Measurements from ENCODE around the gene RAB5IF.
"Not testable (repeated sequence)": the region's sequence is repeated elsewhere in the genome, so short reads cannot be mapped to it uniquely, and the experiment has no call there.

The RAB5IF gene

DNA sequence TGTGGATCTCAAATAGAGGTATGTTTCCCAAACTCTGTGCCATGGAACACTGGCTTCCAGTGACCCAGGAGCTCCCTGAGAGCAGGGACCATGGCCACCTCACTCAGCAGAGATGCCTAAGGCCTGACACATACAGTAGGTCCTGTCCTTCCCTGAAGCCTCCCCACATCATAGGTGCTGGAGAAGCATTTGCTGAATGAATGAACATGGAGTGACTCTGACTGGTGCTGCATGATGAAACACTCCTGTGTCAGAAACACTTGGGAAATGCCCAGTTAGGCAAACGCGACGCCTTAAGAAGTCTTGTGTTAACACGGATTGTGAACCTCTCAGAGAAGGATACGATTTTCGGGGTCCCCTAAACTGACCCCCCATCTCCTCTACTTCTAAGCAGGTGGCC is 26.1 kb downstream of the RAB5IF start:
- no peak for DNase-seq

DNA sequence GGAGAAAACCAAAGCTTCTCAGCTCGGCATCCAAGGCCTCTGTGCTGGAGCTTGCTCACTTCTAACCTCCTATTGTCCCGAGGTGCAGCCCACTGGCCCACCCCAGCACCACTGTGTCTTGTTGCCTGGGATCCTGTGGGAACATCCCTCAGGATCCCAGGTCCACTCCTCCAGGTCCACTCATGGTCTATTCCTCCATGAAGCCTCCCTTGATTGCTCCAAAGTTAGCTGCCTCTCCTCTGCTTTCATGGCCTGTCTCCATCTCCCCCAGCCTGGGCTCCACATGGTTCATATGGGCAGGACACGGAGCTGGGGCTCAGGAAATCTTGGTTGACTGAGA is 26.5 kb downstream of the RAB5IF start:
- DNase-seq: no peak

DNA sequence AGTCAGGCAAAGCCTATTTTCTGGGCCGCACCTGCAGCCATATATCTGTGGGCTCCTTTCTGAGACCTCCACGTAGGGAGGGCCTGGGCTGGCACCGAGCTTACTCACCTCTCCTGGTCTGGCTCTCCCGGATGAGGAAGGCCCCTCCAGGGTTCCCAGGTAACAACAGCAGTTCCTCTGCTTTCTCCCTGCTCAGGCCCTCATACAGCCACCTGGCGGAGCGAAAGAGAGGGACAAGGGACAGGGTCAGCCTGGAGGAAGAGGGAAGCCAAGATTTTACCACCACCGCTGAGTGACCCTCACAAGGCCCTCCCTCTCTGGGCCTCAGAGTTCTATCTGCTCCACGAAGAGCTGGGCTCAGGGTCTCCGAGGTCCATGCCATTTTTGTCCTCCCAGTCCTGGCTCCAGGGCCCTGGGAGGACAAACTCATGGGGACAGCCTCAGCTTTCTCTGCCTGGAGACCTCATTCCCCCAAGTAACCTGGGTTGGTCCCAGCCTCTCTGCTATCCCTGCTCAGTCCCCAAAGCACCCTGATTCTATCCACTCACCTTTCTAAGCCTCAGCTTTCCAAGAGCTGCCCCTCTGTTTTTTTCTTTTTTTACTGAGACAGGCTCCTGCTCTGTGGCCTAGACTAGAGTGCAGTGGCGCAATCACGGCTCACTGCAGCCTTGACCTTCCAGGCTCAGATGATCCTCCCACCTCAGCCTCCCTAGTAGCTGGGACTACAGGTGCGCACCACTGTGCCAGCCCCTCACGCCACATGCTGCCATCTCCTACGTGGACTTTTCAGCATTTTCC is 27.1 kb downstream of the RAB5IF start:
- DNase-seq: no peak

DNA sequence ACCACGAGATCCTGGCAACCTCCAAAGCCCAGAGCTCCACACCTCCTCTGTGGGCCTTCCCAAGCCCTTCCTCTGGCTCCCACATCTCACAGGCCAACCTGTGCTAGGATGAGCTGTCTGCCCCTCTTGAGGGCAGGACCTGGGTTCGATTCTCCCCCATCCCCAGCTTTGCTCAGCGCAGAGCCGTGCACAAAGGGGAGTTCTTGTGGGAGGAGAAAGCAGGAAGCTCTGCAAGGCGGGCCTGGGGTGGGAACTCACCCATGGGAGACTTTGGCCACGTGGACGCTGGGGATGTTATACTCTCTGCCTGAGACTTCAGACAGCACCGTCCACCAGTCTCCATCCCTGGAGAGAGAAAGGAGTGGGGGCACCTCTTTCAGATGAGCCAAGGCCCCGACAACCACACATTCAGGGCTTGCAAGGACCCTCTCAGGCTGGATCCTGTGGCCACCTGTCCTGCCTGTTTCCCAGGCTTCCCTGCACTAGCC is 27.8 kb downstream of the RAB5IF start:
- DNase-seq: no peak

DNA sequence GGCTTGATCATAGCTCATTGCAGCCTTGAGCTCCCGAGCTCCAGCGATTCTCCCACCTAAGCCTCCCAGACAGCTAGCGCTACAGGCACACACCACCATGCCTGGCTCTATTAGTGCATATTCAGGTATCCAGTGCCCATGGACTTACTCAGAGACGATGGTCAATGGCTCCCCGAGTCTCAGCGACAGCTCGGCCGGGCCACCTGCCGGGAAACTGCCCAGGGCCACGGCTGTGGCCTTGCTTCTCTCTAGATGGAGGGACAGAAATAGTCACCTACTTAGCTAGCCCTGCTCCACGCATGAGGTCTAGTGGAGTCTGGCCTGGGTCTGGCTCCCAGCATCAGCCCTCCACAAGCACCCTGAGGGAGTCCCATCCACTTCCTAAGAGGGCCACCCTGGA is 28.8 kb downstream of the RAB5IF start:
- no peak for DNase-seq

DNA sequence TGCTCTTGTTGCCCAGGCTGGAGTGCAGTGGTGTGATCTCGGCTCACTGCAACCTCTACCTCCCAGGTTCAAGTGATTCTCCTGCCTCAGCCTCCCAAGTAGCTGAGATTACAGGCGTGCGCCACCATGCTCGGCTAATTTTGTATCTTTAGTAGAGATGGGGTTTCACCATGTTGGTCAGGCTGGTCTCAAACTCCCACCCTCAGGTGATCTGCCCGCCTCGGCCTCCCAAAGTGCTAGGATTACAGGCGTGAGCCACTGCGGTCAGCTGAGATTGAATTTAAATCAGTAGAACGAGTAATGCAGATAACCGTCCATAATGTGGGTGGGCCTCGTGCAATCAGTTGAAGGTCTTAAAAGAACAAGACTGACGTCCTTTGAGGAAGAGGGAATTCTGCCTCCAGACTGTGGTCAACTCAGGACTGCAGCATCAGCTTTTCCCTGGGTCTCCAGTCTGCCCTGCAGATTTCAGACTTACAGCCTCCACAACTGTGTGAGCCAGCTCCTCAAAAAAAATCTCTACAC is 33.4 kb downstream of the RAB5IF start:
- DNase-seq: not testable (repeated sequence)

DNA sequence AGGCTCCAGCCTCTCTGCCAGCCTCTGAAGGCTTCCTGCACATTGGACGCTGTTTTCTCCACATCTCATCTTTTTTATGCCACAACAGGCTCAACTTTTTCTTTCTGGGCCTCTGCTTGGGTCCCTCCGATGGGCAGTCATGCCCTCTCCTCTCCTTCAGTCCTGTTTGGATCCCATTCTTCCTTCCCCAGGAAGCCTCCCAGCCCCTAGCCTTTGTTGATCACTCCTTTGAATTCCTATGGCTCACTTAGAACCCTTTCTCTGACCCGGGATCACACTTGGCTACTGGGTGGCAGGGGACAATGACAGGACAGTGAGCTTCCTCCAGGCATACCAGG is 35.9 kb downstream of the RAB5IF start:
- no peak for DNase-seq

DNA sequence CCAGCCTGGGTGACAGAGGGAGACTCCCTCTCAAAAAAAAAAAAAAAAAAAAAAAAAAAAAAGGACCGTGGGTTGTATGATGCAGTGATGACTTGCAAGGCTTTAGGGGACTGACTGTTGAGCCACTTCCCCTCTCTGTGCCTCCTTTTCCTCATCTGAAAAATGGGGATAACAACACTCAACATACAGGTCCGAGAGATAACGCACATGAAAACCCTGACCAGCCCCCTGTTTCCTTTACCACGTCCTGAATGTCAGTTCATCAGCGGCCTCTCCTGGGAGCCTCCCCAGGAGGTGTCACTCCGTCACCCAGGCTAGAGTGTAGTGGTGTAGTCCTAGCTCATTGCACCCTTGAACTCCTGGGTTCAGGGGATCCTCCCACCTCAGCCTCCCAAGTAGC is 36.6 kb downstream of the RAB5IF start:
- DNase-seq: no peak

DNA sequence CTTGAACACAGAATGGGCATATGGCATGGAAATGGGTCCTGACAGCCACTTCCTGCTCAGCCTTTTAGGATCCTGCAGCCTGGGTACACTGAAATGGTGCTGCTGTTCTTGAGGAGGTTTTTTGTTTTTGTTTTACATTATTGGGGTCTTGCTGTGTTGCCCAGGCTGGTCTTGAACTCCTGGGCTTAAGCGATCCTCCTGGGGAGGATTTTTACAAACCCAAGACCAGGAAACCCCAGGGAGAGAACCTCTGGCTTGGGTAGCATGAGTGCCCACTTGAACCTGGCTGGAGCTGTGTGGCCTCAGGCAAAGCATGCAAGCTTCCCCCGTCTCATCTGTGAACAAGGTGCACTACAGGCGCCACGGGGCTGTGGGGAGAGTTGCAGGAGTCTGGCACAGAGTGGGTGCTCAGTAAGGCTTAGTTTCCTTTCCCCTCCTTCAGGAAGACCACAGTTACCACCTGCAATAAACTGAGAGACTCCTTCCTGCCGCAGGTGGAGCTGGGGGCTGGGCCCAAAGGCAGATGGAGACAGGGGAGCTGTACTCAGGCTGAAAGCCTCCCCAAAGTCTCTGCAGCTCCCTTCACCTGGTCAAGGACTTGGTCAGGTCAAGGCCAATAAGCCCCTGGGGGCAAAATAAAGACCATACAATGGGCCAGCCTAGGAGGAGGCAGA is 38.6 kb downstream of the RAB5IF start:
- no peak for DNase-seq

DNA sequence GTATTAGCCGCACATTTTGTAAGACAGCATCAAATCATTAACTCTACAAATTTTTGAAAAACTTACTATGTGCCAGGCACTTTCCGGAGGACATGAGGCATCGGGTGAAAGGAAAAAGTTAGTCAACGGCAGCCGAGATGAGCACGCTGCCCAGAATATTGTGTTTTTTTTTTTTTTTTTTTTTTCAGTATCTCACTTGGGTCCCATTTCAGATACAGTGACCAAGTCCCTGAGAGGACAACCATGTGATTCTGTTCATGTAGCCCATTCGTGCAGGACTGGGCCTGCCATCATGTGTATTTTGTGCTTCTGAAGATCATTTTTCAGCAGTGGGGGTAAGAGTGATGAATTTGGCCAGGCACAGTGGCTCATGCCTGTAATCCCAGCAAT is 39.1 kb downstream of the RAB5IF start:
- no peak for DNase-seq

DNA sequence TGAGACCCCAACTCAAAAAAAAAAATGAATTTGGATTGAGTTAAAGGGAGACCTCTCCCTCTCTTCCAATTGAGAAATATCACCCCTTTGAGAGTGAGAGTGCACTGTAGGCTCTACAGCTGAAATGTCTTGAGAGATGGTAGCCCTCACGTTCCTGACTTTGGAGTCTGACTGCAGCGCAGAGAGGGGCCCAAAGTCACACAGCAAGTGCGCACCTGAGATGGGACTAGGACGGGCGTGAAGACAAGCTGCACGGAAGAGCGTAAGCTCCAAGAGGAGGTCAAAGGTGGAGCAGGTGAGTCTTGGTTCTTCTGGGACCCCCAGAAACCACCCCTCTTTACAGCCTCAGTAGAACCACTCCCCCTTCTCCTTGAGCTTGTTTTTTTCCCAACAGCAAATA is 39.8 kb downstream of the RAB5IF start:
- no peak for DNase-seq

DNA sequence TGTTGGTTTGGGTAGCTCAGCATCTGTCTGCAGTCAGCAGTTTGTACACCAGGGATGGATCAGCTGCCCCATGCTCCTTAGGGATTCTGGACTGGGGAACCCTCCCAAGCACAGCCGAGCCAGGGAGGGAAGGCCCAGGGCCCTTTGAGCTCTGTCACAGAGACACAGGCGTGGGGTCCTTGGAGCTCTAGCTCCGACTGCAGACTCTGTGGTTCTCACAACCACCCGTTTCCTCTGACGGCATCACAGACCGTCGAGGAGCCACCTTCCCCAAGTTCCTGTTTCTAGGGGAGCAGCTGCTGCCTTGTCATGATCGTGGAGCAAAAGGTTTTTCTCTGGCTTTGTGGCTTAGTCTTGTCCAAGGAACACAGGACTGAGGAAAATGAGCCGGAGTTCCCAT is 40.4 kb downstream of the RAB5IF start, which contains the start of gene SLA2:
Gene SLA2, minus strand, starts transcription at position 199 of the 400 bp plus-strand sequence. CDS start 4,861 bp downstream, outside the sequence.
- DNase-seq: no peak

DNA sequence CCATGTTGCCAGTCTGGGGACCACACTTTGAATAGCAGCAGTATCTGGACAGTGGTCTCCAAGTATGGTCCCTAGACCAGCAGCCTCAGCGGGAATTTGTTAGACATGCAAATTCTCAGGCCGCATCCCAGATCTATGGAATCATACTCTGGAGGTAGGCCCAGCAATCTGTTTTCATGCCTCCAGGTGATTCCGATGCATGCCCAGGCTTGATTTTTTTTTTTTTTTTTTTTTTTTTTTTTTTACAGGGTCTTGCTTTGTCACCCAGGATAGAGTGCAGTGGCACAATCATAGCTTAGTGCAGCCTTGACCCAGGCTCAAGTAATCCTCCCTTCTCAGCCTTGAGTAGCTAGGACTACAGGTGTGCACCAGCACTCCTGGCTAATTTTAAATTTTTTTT is 41.1 kb downstream of the RAB5IF start:
- no peak for DNase-seq

DNA sequence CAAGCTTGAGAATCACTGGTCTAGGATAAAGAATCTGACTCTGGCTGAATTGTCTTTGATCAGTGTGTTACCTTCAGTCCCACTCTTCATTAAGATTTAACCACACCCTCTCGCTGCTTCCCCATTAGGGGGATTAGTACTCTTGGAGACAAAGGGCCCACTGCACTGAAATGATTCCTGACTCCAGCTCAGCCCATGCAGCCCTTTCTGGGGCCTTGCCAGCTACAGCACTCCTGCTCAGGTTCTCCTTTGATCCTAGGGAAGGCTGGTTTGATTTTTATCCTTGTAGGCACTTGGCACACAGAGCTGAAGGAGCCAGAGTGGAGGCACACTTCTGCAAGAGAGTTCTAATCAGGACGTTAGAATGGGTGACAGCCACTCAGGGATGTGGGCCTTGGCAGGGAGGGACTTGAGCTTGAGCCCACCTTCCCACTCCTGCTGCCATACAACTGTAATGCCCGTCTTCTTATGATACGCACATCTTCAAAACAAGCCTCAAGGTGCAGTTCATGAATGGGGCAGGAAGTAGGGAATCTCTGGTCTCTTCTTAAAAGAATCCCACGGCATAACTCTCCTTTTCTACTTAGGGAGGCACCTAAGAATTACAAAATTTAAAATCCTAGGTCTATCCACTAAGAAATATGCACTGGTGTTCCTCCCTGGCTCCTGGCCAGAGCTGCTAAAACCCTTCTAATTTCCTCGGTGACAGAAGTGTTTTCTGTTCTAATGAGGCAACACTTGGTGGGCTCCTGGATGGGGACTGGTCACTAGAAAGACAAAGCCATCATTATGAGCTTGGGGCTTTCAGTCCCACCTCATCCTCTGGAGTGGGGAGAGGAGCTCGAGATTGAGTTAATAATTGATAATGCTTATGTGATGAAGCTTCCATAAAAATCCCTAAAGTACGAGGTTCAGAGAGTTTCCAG is 41.9 kb downstream of the RAB5IF start:
- DNase-seq: no peak

DNA sequence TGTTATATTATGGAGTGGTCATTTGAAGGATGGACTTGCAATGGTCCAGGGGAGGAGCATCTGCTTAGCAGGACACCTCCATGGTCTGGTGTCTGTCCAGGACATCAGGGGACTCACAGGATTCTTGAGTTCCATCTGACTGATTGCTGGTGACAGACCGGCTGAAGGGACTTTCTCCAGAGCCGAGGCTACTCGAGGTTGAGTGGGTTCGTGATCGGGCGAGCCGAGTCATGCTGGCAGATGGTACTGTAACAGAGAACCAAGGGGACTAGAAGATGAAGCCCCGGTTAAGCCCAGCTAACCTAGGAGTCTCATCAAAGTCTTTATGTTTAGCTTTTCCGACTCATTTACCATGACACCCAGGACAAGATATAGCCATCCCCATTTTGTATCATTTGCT is 47.9 kb downstream of the RAB5IF start:
- no peak for DNase-seq

DNA sequence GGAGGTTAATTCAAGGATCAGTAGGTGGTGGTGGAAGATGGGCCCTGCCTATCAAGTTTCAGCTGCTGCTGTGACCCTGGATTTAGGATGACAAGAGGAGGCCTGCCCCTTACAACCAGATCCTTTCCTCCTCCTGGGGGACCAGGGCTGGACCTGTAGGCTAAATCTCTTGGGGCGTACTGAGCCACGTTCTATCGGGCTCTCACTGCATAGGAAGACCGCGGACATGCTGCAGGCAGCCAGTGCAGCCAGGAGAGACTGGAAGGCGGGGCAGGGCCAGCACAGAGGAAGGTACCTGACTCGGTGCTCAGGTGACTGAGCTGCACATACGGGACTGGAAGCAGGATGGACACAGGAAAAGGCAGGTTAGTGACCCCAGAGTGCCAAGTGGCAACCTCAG is 48.9 kb downstream of the RAB5IF start:
- DNase-seq: no peak

DNA sequence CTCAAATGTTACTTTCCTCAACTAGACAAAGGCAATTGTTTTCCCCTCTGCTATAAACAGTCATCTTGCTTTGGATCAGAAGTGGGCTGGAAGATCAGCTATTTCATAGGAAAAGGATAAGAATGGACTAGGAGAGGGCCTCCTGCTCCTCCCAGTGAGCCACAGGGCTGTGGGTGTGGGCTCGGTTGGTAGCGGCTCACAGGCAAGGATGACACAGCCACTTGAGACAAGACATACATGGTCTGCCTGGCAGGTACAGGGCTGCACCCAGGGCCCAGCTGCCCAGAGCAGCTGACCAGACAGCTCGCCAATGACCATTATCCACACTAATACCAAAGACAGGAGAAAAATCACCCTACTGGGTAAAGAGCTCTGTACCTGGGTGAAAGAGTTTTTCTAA is 49.4 kb downstream of the RAB5IF start:
- DNase-seq: no peak

DNA sequence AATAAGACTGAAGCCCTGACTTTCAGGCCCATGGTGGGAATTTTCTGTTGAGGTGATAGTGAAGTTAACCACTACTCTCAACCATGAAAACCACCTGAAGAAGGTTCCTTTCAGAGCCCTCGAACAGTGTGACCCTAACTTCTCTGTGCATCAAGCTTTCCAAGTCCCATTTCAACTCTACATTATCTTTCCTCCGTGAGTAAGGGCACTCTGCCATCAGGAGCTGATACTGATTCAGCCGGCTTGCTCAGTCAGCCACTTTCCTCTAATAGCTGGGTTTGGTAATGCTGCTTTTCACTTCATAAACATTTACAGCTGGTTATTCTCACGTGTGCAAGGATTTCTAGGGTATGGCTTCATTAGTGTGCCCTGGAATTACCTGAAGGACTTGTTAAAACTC is 51.2 kb downstream of the RAB5IF start:
- DNase-seq: no peak

DNA sequence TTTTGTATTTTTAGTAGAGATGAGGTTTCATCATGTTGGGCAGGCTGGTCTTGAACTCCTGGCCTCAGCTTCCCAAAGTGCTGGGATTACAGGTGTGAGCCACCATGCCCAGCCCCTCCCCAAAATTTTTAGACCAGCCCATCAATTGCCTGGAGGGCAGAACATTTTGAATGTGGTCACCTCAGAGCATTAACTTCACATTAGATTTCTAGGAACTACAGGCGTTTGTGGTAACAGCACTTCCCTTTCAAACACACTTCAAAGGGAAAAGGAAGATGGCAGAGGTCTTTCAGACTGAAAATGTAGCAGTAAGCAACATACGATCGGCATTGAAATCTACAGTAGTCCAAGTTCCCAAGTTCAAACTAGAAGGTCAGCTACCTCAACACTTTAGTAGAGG is 52.7 kb downstream of the RAB5IF start:
- DNase-seq: no peak
